Cortex of kidney (tissue), 1 donor: ENCODE measurements around the gene FAM24B.

Experiments used
- DNase-seq: peaks from one replicate; lab custom pipeline; 2025; lab: John Stamatoyannopoulos, UW

FAM24B gene

GRCh38 chr10:122827302-122827701 is 52.1 kb downstream of the FAM24B start:
- no peak for DNase-seq

DNA sequence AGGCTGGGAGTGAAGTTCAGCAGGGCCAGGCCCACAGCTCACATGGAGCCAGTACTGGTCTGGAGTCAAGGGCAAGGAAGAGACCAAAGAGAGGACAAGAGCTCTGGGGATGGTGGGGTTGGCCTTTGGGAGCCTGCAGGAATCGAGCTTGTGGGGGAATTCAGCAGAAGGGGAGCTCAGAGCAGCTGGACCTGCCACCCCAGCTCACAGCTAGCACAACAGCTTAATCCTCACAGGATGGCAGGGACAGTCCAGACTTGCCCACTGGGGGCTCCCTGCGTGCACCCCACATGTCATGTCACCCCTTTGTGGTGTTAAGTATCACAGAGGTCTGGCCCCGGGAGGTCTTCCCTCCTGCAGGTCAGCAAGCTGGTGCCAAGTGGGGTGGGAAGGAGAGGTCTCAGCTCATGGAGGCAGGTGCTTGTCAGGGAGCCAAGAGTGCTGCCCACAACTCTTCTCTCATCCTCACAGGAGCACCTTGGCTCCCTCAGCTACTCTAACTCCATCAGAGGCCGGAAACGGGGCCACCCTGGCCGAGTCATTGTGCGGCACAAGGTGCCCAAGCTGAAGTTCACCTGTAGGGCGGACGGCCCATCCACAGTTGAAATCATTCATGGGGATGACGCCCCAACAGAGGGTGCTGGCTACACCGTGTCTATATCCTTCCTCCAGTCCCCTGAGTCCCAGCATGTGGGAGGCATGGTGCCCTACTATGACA is 56.2 kb downstream of the FAM24B start:
- no peak for DNase-seq

DNA sequence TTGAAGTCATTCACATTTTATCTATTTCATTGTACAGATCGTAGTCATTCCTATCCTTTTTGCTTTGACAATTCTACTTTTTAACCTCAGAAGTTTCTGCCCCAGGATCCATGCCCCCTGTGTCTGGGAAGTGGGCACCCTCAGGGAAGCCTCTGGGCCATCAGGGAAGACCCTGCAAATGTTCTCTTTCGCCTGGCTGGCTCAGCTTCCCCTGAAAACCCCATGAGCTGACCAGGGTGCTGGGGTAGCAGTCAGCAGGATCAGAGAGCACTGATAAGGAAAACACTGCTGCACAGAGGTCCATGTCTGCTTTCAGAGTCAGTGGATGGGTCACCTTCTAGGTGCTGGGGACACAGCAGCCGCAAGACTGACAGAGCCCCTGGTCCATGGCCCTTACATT is 57.6 kb downstream of the FAM24B start:
- no peak for DNase-seq

DNA sequence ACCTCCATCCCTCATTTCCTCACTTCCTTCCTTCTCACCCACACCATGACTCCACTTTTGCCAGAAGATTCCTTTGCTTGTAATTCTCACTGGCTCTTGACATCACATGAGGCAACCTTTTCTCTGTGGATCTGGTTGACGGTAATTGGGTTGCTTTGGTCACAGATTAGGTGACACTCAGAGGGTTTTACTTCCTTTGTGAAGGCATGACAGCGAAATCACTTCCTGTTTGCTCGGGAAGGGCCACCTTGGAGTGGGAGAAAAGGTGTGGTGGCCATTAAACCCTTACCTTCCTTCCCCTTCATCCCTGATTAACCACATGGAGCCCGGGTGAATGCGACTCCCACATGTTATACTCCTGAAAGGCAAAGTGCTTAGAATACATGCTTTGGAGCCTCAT is 63.9 kb downstream of the FAM24B start:
- no peak for DNase-seq

- no peak for DNase-seq
Measured at GRCh38 chr10:122814493-122814892, 64.9 kb downstream of the FAM24B start.

- no peak for DNase-seq
Measured at GRCh38 chr10:122812751-122813150, 66.6 kb downstream of the FAM24B start.

GRCh38 chr10:122802282-122802681 is 77.1 kb downstream of the FAM24B start:
- no peak for DNase-seq
